GM12878 (cell line): Measurements from ENCODE around the gene SETBP1. TPM values are rescaled to one million over a fixed set of nuclear protein-coding genes. Genes with fewer than 3 reads are reported as not detected.

Experiments used
- ATAC-seq: fragments of 200-7000 bp; cut with Tn5 transposase; 3 replicates; pipeline ENCODE4 v1.9.1; 2020; ENCODE audit warnings: mild to moderate bottlenecking, moderate library complexity
- BruUV-seq: library from RNA; stranded (reverse); fragments of 400-500 nt; replicated peaks from 2 replicates; lab custom pipeline; 2021; lab: Mats Ljungman, UMichigan
- CTCF ChIA-PET: fragments of 300-600 bp; sonication (Branson Sonifier 250); formaldehyde crosslinking; extraction: SDS; loops from one replicate; lab custom pipeline; 2021; ENCODE audit warnings: inconsistent platforms; lab: Yijun Ruan, JAX
- POLR2A ChIA-PET: fragments of 350-600 bp; formaldehyde crosslinking; extraction: SDS; loops from one replicate; lab custom pipeline; 2021; ENCODE audit warnings: inconsistent platforms; lab: Charles Lee
- RAD21 ChIA-PET: fragments of 300-600 bp; sonication (Branson Sonifier 250); formaldehyde crosslinking; loops from one replicate; lab custom pipeline; 2023; ENCODE audit warnings: antibody characterized with exemption; ENCODE audit not compliant: unreplicated experiment; lab: Charles Lee
- SMC1A ChIA-PET: fragments of 300-600 bp; sonication (Branson Sonifier 250); formaldehyde crosslinking; loops from one replicate; lab custom pipeline; 2023; ENCODE audit not compliant: unreplicated experiment, uncharacterized antibody; lab: Charles Lee
- DNase-seq: peaks from one replicate; pipeline ENCODE4 v3.0.0-alpha.2; 2011; ENCODE audit warnings: low read depth, low spot score
- FAIRE-seq: peaks from 3 replicates; lab custom pipeline; 2011; peaks lifted over from hg19 to GRCh38; lab: Jason Lieb, UNC
- H2AFZ ChIP-seq: 2 replicates; pipeline ENCODE4 v1.6.0; 2011; ENCODE audit warnings: low read depth, low read length, control low read depth; ENCODE audit not compliant: control insufficient read depth
- H3K27ac ChIP-seq: 2 replicates; pipeline ENCODE4 v1.5.1; 2011; ENCODE audit warnings: control low read depth; ENCODE audit not compliant: control insufficient read depth, insufficient read depth
- H3K27me3 ChIP-seq, 2 experiments: replicated peaks in 1 of 2; 2 replicates each; pipeline versions ENCODE4 v1.6.0 to v1.6.1; 2011; ENCODE audit warnings: low read length in 1 of 2; ENCODE audit not compliant: control insufficient read depth in 2 of 2, insufficient read depth in 2 of 2
- H3K36me3 ChIP-seq, 2 experiments: 2 replicates each; pipeline ENCODE4 v1.5.1; 2011; ENCODE audit warnings: low read length in 1 of 2; ENCODE audit not compliant: control insufficient read depth in 2 of 2, insufficient read depth in 2 of 2
- H3K4me1 ChIP-seq: 2 replicates; pipeline ENCODE4 v1.6.1; 2011; ENCODE audit warnings: mild to moderate bottlenecking, low read length, moderate library complexity, mixed read lengths; ENCODE audit not compliant: control insufficient read depth, insufficient read depth
- H3K4me2 ChIP-seq: 2 replicates; pipeline ENCODE4 v1.6.0; 2011; ENCODE audit warnings: control low read depth; ENCODE audit not compliant: control insufficient read depth, insufficient read depth
- H3K4me3 ChIP-seq: fragments of 200-600 bp; sonication (generic); 2 replicates; pipeline ENCODE4 v1.5.1; 2016
- H3K79me2 ChIP-seq: 2 replicates; pipeline ENCODE4 v1.6.0; 2011; ENCODE audit warnings: low read length; ENCODE audit not compliant: control insufficient read depth, insufficient read depth
- H3K9ac ChIP-seq: 2 replicates; pipeline ENCODE4 v1.8.0; 2011; ENCODE audit warnings: low read length, control low read depth, mixed read lengths; ENCODE audit not compliant: control insufficient read depth, insufficient read depth
- H3K9me3 ChIP-seq: replicated peaks from 3 replicates; pipeline ENCODE4 v1.5.1; 2011; ENCODE audit warnings: mild to moderate bottlenecking, low read length; ENCODE audit not compliant: control insufficient read depth, insufficient read depth
- H4K20me1 ChIP-seq: 2 replicates; pipeline ENCODE4 v1.6.0; 2011; ENCODE audit not compliant: control insufficient read depth, insufficient read depth
- BHLHE40 ChIP-seq, 2 experiments: fragments of 450-650 bp in 1 of 2; IDR thresholded peaks; 2 replicates each; pipeline ENCODE4 v1.6.1; 2011 to 2017; ENCODE audit warnings: low read depth in 2 of 2, borderline replicate concordance in 1 of 2, improper control_type of control experiment in 1 of 2, low read length in 1 of 2, mild to moderate bottlenecking in 1 of 2
- GABPA ChIP-seq: IDR thresholded peaks from 2 replicates; pipeline ENCODE4 v1.6.1; 2014; ENCODE audit warnings: antibody characterized with exemption, low read depth, mild to moderate bottlenecking, inconsistent platforms
- MEF2B ChIP-seq: fragments of 450-650 bp; IDR thresholded peaks from 2 replicates; pipeline ENCODE4 v1.6.1; 2018; ENCODE audit warnings: mild to moderate bottlenecking, moderate library complexity; ENCODE audit not compliant: partially characterized antibody, poor library complexity, severe bottlenecking
- MTA2 ChIP-seq: fragments of 450-650 bp; IDR thresholded peaks from 2 replicates; pipeline ENCODE4 v1.6.1; 2016; ENCODE audit warnings: low read depth, mild to moderate bottlenecking, moderate library complexity
- POLR2AphosphoS2 ChIP-seq: IDR thresholded peaks from 2 replicates; pipeline ENCODE4 v1.6.1; 2011; ENCODE audit warnings: low read depth, mild to moderate bottlenecking, low read length, improper control_type of control experiment, moderate library complexity
- YBX1 ChIP-seq: fragments of 450-650 bp; IDR thresholded peaks from 2 replicates; pipeline ENCODE4 v1.6.1; 2016; ENCODE audit warnings: antibody characterized with exemption
- ZNF217 ChIP-seq: fragments of 450-650 bp; IDR thresholded peaks from 2 replicates; pipeline ENCODE4 v1.6.1; 2017; ENCODE audit warnings: antibody characterized with exemption, mild to moderate bottlenecking
- WGBS: methylation state at CpG from one replicate; pipeline ENCODE4 v1.1.6; 2016; ENCODE audit warnings: low lambda C conversion rate; ENCODE audit not compliant: insufficient replicate concordance, insufficient coverage; ENCODE audit errors: missing lambda C conversion rate; 5-methylcytosine and 5-hydroxymethylcytosine counted together
- in situ Hi-C: fragments of 300-500 bp; cut with MboI; formaldehyde crosslinking; loops from 9 replicates; pipeline ENCODE4 v1.14.3; 2018; ENCODE audit warnings: mixed read lengths
- intact Hi-C: fragments of 100-400 bp; cut with micrococcal nuclease; formaldehyde crosslinking; loops from one replicate; pipeline ENCODE4 v1.14.2; 2022; ENCODE audit not compliant: unreplicated experiment
- polyA plus RNA-seq, 11 experiments: library from polyadenylated mRNA; depleted of rRNA in 4 of 11; unstranded in 6 of 11; stranded (reverse) in 5 of 11; fragments of >200 nt; fragmentation: Nextera tagmentation in 4 of 11; fragmentation: Illumina TruSeq in 1 of 11; extraction: Ambion mirVana in 4 of 11; extraction: Trizol in 1 of 11; gene quantifications; 1 replicate in 1 of 11; 2 replicates in 10 of 11; pipeline versions ENCODE4 v1.2.1 to v1.2.3, GENCODE V29; 2011 to 2016; ENCODE audit warnings: inconsistent platforms in 2 of 11, missing spikeins in 2 of 11, low read depth in 1 of 11
- total RNA-seq, 4 experiments: library from RNA; depleted of rRNA in 3 of 4; stranded (reverse); fragments of >200 nt in 3 of 4; fragmentation: Illumina TruSeq in 1 of 4; extraction: Trizol in 1 of 4; gene quantifications; 2 replicates each; pipeline versions ENCODE4 v1.2.1 to v1.2.3, GENCODE V29; 2013 to 2021
- TF ChIP-seq, protein P1 (sequence below): IDR thresholded peaks from 2 replicates; pipeline ENCODE4 v1.6.1; 2012; ENCODE audit warnings: mild to moderate bottlenecking, low read depth, low read length
- TF ChIP-seq, protein P2 (sequence below): fragments of 150-350 bp; IDR thresholded peaks from 2 replicates; pipeline ENCODE4 v1.6.1; 2014; ENCODE audit warnings: mild to moderate bottlenecking, low read depth, low read length
- TF ChIP-seq, protein P3 (sequence below): IDR thresholded peaks from 2 replicates; pipeline ENCODE4 v1.6.1; 2011; ENCODE audit warnings: mild to moderate bottlenecking, low read depth, low read length, moderate library complexity; ENCODE audit not compliant: insufficient replicate concordance
- TF ChIP-seq, protein P4 (sequence below): IDR thresholded peaks from 2 replicates; pipeline ENCODE4 v1.6.1; 2012; ENCODE audit warnings: low read depth, low read length, improper control_type of control experiment
- TF ChIP-seq, protein P5 (sequence below): IDR thresholded peaks from 2 replicates; pipeline ENCODE4 v1.6.1; 2011; ENCODE audit warnings: low read depth, low read length, improper control_type of control experiment, borderline replicate concordance

Gene SETBP1
- total and polyA plus RNA-seq, 10 of the 15 experiments (the other 5 are each of a cell fraction or from before 2014, with no cell fraction given): 0.99 to 29.7 (median 8.3) TPM

DNA sequence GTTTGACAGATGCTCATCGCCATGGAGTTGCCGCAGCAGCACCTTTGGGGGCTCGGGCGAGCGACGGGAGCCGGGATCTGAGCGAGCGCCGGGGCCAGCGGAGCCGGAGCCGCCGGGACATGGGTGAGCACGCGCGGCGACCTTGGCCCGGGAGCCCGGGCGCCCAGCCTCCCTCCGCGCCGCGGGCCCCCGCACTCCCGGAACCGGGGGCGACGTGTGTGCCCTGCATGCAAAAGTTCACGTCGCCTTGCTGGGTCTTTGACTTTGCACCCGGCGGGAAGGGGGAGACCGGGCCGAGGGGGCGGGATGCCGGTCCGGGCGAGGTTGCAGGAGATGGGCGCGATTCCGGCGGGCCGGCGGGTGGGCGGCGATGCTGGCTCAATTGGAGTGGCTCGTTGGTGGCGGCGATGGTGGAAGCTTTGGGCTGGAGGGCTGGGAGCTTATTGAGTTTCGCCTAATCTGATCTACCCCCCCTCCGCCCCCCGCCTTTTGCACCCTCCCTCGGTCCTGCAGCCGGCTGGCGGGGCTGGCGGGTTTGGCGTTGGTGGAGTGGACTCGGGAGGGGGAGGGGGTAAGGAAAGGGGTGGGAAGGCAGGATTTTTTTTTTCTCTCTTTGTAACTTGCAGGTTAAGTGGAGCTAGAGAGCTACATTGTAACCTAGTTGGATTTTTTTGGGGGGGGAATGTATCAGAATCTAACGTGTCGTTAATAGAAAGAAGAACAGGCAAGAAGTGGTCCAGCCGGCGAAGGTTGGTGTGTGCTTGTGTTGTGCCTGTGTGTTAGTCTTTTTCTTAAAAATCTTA lies at the start of gene SETBP1 (continued):
- TF ChIP-seq, protein P1, sequence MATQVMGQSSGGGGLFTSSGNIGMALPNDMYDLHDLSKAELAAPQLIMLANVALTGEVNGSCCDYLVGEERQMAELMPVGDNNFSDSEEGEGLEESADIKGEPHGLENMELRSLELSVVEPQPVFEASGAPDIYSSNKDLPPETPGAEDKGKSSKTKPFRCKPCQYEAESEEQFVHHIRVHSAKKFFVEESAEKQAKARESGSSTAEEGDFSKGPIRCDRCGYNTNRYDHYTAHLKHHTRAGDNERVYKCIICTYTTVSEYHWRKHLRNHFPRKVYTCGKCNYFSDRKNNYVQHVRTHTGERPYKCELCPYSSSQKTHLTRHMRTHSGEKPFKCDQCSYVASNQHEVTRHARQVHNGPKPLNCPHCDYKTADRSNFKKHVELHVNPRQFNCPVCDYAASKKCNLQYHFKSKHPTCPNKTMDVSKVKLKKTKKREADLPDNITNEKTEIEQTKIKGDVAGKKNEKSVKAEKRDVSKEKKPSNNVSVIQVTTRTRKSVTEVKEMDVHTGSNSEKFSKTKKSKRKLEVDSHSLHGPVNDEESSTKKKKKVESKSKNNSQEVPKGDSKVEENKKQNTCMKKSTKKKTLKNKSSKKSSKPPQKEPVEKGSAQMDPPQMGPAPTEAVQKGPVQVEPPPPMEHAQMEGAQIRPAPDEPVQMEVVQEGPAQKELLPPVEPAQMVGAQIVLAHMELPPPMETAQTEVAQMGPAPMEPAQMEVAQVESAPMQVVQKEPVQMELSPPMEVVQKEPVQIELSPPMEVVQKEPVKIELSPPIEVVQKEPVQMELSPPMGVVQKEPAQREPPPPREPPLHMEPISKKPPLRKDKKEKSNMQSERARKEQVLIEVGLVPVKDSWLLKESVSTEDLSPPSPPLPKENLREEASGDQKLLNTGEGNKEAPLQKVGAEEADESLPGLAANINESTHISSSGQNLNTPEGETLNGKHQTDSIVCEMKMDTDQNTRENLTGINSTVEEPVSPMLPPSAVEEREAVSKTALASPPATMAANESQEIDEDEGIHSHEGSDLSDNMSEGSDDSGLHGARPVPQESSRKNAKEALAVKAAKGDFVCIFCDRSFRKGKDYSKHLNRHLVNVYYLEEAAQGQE: no peak
- TF ChIP-seq MEF2B: no peak

DNA sequence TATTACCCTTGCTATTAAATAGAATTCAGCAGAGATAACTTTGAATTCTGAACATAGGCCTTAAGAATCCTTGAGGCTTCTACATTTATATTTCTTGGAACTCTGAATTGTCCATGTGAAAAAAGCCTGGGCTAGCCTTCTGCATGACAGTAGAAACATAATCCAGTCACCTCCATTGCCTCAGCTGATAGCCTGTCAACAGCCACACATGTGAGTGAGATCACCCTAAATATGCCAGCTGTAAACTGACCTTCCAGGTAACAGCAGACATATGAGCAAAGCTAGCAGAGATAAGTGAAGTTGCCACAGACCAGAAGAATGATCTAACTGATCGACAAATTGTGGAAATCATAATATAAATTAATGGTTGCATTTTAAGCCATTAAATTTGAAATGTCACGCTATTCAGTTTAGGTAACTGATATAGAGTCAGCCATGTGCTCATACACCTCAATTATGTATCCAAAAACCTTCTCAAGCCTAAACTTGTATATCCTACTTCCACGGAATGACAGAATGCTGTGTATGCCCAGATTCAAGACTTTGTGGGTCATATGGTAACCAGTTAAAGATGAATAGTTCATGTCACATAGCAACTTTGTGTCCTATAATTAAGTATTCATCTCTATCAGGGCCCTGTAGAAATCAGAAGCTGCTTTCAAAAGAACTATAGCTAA lies 48.1 kb upstream of the SETBP1 start:
- 23% methylated on average over 3 of the region's 3 CpGs for WGBS
- no peaks in the 10 kb centered on the region; a peak in 1 of 4 replicates for H3K27me3 ChIP-seq
- H3K4me2 ChIP-seq: no peak overlapping the region
- no peaks in the 10 kb centered on the region for H4K20me1 ChIP-seq
- no peak for DNase-seq
- SMC1A ChIA-PET: interaction anchor here (0.5 kb wide), 1 partner anchor 406 kb away, joined by 3 read pairs; no protein-coding TSS in a partner anchor
- RAD21 ChIA-PET: no interaction called here
- H3K36me3 ChIP-seq: no peaks in the 10 kb centered on the region
- H3K9ac ChIP-seq: no peak overlapping the region
- no TSS peak for BruUV-seq
- POLR2A ChIA-PET: no interaction called here
- H3K4me1 ChIP-seq: peaks cover 5% of the 10 kb centered on the region
- no peaks in the 10 kb centered on the region for H3K79me2 ChIP-seq
- in situ Hi-C loops: no loop called here
- H2AFZ ChIP-seq: no peak overlapping the region
- no peak overlapping the region for H3K27ac ChIP-seq
- CTCF ChIA-PET: interaction anchor here (1.0 kb wide), 1 partner anchor 11 kb away, joined by 3 read pairs; no protein-coding TSS in a partner anchor
- no peaks in the 10 kb centered on the region for H3K9me3 ChIP-seq
- FAIRE-seq: no peak
- intact Hi-C loops: no loop called here
- ATAC-seq: no peak
- H3K4me3 ChIP-seq: no peak overlapping the region
- TF ChIP-seq ZNF217 (no peak), GABPA (no peak), YBX1 (no peak), MTA2 (no peak), BHLHE40 (IDR thresholded peaks at IDR 0.05; ENCODE audit: borderline replicate concordance in 1 of 2, low read depth in 2 of 2, low read length in 1 of 2) (no peak), POLR2AphosphoS2 (no peak)
- TF ChIP-seq, protein P2, sequence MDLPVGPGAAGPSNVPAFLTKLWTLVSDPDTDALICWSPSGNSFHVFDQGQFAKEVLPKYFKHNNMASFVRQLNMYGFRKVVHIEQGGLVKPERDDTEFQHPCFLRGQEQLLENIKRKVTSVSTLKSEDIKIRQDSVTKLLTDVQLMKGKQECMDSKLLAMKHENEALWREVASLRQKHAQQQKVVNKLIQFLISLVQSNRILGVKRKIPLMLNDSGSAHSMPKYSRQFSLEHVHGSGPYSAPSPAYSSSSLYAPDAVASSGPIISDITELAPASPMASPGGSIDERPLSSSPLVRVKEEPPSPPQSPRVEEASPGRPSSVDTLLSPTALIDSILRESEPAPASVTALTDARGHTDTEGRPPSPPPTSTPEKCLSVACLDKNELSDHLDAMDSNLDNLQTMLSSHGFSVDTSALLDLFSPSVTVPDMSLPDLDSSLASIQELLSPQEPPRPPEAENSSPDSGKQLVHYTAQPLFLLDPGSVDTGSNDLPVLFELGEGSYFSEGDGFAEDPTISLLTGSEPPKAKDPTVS: no peak
- TF ChIP-seq, protein P3, sequence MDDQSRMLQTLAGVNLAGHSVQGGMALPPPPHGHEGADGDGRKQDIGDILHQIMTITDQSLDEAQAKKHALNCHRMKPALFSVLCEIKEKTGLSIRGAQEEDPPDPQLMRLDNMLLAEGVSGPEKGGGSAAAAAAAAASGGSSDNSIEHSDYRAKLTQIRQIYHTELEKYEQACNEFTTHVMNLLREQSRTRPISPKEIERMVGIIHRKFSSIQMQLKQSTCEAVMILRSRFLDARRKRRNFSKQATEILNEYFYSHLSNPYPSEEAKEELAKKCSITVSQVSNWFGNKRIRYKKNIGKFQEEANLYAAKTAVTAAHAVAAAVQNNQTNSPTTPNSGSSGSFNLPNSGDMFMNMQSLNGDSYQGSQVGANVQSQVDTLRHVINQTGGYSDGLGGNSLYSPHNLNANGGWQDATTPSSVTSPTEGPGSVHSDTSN: no peak
- TF ChIP-seq, protein P4, sequence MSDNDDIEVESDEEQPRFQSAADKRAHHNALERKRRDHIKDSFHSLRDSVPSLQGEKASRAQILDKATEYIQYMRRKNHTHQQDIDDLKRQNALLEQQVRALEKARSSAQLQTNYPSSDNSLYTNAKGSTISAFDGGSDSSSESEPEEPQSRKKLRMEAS: no peak
- TF ChIP-seq, protein P5, sequence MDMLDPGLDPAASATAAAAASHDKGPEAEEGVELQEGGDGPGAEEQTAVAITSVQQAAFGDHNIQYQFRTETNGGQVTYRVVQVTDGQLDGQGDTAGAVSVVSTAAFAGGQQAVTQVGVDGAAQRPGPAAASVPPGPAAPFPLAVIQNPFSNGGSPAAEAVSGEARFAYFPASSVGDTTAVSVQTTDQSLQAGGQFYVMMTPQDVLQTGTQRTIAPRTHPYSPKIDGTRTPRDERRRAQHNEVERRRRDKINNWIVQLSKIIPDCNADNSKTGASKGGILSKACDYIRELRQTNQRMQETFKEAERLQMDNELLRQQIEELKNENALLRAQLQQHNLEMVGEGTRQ: no peak
